HK-2 (cell line): Measurements from ENCODE around the gene BANF2.

Experiments used
- DNase-seq: peaks from one replicate; pipeline ENCODE4 v3.0.0-alpha.2; 2018; ENCODE audit not compliant: unreplicated experiment

Gene BANF2

DNA sequence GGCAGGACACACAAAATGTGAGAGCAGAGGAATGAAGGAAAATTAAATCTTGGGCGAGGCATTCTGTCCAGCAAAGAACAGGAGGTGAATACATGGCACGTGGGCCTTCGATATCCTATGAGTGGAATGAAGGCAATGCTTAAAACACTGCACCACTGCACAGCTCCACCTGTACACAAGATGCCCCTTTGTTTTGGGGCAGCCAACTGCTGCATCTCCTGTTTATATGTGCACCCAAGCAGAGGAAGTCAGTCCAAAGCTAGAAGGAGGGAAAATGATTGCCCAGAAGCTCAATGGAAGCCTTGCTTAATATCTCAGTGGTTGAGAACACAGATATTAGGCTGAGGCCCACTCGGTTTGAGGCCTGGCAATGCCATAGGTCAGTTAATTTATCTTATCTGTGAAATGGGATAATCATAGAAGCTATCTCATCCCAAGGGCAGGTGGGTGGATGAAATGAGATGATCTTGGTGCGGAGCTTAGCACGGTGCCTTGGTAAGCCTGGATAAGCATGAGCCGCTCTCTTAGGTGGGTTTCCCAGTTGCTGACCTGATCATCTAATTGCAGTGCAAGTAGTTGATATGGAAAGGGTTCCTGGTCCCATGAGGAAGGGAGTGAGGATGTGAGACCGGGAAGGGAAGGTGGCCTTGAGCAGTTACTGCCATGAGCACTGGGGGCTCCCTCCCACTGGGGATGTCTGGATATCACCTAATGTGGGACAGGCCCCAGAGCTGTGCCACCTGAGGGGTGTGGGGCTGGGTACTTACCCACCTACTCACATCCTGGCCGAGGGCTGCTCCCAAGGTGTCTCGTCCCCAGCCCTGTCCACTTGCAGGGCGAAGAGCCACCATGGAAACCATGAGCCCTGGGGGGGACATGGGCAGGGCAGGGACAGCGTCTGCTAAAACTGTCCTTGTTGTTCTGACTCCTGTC lies 9.9 kb downstream of the BANF2 start:
- DNase-seq, result no peak

DNA sequence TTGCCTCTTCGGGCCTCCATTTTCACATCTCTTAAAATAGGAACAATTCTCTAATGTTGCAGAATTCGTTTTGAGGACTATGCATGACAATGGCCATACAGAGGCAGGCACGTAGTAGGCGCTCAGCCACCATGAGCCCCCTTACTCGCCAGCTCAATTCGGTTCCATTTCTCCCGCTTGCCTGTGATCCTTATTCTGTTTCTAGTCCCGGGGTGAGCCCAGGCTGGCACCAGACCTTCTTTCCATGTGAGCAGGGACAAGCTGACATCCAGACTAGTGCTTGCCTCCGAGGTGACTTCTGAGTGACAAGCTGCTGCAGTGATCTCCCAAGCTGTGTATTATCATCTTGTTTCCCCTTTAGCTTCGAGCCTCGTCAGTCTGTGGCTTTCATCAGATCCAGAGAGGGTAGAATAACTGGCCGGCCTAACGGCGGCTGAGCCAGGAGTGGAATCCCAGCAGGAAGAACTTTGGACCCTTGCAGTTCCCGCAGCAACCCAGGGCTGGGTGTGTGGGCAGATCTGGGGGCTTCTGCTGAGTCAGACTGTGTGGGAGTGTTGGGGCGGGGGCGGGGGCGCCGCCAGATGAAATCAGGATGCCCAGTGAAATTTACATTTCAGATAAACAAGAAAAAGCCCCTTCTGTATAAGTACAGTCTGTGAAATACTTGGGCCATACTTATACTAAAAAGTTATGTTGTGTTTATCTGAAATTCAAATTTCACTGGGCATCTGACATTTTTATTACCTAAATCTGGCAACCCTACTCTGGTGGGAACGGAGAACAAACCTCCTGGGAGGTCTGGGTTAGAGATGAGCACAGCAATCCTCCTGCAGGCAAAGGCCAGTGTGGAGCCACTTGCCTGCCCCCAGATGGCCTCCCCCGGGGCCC lies 10.9 kb downstream of the BANF2 start:
- DNase-seq, result no peak

DNA sequence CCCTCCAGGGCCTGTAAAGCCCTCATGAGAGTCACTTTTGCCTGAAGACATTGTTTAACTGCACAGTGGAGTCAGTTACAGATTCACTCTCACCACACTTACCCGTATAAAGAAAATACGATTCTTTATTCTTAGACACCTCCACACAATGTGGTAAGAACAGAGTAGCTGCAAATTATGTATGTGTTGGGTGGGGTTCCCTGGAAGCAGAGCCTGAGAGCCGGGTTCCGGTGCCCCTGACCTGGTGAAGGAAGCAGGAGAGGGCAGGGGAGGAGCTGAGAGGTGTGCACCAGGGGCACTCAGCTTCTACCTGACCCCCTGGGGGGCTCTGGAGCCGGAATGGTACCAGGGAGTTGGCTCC lies 11.5 kb downstream of the BANF2 start:
- DNase-seq, result no peak

DNA sequence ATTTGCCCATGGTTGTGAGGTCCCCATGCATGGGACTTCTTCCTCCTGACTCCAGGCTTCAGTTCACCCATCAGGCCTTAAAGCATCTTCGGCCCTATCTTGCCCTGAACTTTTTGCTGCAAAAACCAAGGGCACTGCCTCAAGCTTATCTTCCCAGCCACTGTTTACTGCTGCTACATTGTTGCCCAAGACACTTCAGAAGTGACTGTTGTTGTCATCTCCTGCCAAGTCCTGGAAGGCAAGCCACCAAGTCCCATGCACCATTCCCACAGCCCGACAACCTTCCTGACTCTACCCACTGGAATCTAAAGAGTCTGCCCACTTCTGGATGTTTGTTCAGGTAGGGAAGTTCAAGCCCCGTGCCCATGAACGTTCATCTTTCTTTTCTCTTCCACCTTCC lies 12.4 kb downstream of the BANF2 start:
- DNase-seq, result no peak

- DNase-seq, result no peak
Observed at GRCh38 chr20:17712708-17713107, 12.9 kb downstream of the BANF2 start.

- DNase-seq, result no peak
Observed at GRCh38 chr20:17714597-17714996, 14.8 kb downstream of the BANF2 start.

- DNase-seq, result no peak
Observed at GRCh38 chr20:17715075-17715474, 15.3 kb downstream of the BANF2 start.

DNA sequence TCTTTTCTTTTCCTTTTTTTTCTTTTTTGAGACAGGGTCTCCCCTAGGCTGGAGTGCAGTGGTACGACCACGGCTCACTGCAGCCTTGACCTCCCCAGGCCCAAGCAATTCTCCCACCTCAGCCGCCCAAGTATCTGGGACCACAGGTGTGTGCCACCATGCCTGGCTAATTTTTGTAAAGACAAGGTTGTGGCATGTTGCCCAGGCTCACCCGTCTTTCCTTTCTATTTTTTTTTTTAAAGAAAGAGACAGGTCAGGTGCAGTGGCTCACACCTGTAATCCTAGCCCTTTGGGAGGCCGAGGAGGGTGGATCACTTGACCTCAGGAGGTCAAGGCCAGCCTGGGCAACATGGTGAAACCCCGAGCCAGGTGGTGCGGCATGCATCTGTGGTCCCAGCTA lies 16.6 kb downstream of the BANF2 start:
- no peak for DNase-seq

DNA sequence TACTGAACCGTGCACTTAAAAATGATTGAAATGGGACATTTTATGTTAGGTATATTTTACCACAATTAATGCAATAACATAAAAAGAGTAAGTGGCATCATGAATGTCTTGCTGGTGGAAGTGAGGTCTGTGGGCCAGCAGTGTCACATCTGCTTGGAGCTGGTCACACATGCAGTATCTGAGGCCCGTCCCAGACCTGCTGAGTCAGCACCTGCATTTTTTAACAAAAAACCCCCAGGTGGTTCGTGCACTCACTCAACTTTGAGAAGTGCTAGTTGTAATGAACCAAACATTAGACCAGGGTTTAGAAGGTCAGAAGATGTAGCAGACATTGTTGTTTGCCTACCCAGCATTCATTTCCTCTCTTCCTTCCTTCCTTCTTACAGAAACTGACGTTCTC lies 21.0 kb downstream of the BANF2 start:
- DNase-seq, result no peak

- no peak for DNase-seq
Observed at GRCh38 chr20:17721802-17722486, 22.2 kb downstream of the BANF2 start.

GRCh38 chr20:17722493-17723300 lies 22.9 kb downstream of the BANF2 start:
- no peak for DNase-seq

DNA sequence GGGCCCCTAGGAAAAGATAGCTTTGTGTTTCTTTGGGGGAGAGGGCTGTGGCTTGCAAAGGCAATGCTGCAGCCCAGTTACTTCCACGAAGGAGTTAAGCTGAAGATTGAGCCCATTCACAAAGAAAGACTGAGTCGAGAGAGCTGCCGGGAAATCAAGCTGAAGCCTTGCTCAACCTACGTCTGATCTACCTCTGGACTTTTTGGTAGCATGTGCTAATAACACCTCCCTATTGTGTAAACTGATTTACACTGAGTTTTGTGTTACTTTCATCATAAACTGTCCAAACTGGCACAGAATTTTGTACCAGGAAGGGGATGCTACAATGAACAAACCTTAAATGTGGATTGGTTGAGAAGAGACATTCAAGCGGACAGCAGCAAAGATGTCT lies 23.5 kb downstream of the BANF2 start:
- DNase-seq, result no peak

- no peak for DNase-seq
Observed at GRCh38 chr20:17725094-17725835, 25.5 kb downstream of the BANF2 start.

GRCh38 chr20:17726902-17727301 lies 27.1 kb downstream of the BANF2 start:
- DNase-seq, result no peak

DNA sequence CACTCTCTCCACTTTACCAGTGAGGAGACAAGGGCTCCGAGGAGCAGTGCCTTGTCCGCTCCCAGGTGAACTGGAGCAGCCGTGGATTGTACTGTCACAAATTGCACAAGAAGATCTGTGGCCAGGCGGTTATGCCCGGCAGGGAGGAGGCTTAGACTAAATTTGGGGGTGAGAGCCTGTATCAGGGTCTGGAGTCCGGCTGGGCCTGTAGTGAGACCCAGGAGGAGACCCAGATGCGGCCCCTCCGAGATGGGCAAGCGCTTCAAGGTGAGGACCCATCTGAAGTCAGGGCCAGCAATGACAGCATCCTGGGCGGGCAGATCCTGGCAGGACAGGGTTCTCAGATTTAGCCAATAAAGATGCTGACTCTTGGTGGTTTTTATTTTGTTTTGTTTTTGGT lies 27.6 kb downstream of the BANF2 start:
- DNase-seq, result no peak

DNA sequence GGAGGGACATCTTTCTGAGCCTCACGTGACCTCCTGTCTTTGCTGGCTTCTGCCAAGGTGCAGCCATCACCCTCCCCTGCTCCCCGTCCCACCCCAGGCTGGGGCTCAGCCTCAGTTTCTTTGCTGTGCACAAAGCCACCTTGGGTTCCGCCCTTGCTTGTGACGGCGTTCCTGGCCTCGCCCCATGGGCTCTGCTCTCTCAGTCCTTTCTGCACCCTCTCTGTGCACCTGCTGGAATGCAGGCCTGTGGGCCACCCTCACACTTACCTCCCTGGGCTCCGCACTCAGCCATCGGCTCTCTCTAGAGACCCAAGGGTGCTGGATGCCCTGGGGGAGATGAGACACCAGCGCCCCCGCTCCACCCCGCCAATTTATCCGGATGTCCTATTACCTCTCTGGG lies 28.3 kb downstream of the BANF2 start:
- no peak for DNase-seq

DNA sequence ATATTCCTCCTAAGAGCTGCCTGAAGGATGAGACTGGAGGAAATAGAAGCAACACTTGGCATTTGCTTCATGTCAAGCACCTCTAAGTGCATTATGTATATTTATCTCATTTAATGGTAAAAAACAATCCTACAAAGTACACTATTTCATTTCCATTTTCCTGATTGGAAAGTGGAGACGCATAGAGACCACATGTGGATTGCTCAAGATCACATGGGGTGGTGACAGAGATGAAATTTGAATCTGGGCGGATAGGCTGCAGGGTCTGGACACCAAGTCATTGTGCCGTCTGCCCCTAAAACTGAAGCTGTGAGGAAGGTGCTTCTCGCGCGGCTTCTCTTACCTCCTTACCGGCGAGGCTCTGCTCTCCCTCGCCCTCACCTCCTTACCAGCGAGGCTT lies 30.3 kb downstream of the BANF2 start:
- no peak for DNase-seq

- no peak for DNase-seq
Observed at GRCh38 chr20:17731233-17731632, 31.5 kb downstream of the BANF2 start.

- no peak for DNase-seq
Observed at GRCh38 chr20:17732907-17733521, 33.2 kb downstream of the BANF2 start.

DNA sequence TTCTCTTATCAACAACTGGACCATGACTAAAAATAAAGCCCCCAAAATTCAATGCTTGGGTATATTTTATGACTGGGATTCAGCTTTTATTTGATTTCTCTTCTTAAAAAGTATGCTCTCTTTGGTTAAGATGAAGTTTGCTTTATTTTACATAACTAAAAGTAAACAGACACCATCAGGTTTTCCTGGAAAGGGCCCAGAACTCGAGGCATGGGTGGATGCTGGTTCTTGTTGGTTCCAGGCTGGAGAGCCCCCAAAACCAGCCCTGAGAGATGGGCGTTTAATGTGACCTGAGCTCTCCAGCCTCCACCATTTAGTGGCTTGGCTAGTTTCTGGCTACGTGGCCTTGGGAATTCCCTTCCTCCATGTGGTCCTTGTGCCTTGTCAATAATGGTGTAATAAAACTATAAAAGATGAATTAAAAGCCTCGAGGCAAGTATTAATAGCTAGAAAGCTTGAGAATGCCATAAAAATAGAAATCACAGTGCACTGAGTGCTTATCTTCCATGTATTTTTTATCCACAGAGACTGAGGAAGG lies 34.1 kb downstream of the BANF2 start:
- DNase-seq, result no peak
